GM19438 (cell line): ENCODE data around the gene PFN1.

Experiments
- ATAC-seq: cut with Tn5 transposase; IDR thresholded peaks from one replicate; pipeline ENCODE4 v1.9.1; 2021; ENCODE audit warnings: low read depth; ENCODE audit not compliant: unreplicated experiment

PFN1 gene

GRCh38 chr17:4968486-4969046 lies 20.2 kb upstream of the PFN1 start:
- ATAC-seq: no peak

GRCh38 chr17:4967539-4968485 lies 19.5 kb upstream of the PFN1 start, which contains the start of gene SPAG7:
Gene SPAG7, minus strand, starts transcription at chr17:4967817. Its CDS starts 13 bp downstream, at chr17:4967804.
- ATAC-seq: peak; percentile 60

- peak; percentile 82 for ATAC-seq
Measured at GRCh38 chr17:4966844-4967538, 18.7 kb upstream of the PFN1 start.

GRCh38 chr17:4965311-4965986 lies 17.1 kb upstream of the PFN1 start:
- ATAC-seq: no peak

GRCh38 chr17:4960279-4960922 lies 12.1 kb upstream of the PFN1 start:
- ATAC-seq: no peak

GRCh38 chr17:4959261-4959965 lies 11.1 kb upstream of the PFN1 start:
- no peak for ATAC-seq

- no peak for ATAC-seq
Measured at GRCh38 chr17:4958102-4958501, 9.8 kb upstream of the PFN1 start.

- no peak for ATAC-seq
Measured at GRCh38 chr17:4956493-4957061, 8.2 kb upstream of the PFN1 start.

GRCh38 chr17:4955091-4955490 lies 6.8 kb upstream of the PFN1 start:
- ATAC-seq: no peak

- ATAC-seq: no peak
Measured at GRCh38 chr17:4953451-4953961, 5.2 kb upstream of the PFN1 start.

GRCh38 chr17:4951486-4951885 lies 3.2 kb upstream of the PFN1 start:
- no peak for ATAC-seq

GRCh38 chr17:4950746-4951204 lies 2.4 kb upstream of the PFN1 start, which contains the start of gene ENO3:
Gene ENO3, plus strand, starts transcription at chr17:4951119. Its CDS starts 711 bp downstream, at chr17:4951830.
- no peak for ATAC-seq

GRCh38 chr17:4950075-4950745 lies 1.9 kb upstream of the PFN1 start:
- no peak for ATAC-seq

GRCh38 chr17:4949321-4950074 lies 1.2 kb upstream of the PFN1 start:
- peak; percentile 27 for ATAC-seq

- ATAC-seq: peak; percentile 35
Measured at GRCh38 chr17:4948931-4949320, 596 bp upstream of the PFN1 start.

- no peak for ATAC-seq
Measured at GRCh38 chr17:4947411-4948165, 742 bp downstream of the PFN1 start.

GRCh38 chr17:4947010-4947410 lies 1.3 kb downstream of the PFN1 start:
- no peak for ATAC-seq
